GM21786 (cell line): ENCODE results near the gene ADGRF5.

Experiments used
- ATAC-seq: cut with Tn5 transposase; IDR thresholded peaks from one replicate; pipeline ENCODE4 v1.9.1; 2021; ENCODE audit not compliant: unreplicated experiment

The ADGRF5 gene

GRCh38 chr6:46931416-46931815 lies 9.7 kb upstream of the ADGRF5 start:
- no peak for ATAC-seq

DNA sequence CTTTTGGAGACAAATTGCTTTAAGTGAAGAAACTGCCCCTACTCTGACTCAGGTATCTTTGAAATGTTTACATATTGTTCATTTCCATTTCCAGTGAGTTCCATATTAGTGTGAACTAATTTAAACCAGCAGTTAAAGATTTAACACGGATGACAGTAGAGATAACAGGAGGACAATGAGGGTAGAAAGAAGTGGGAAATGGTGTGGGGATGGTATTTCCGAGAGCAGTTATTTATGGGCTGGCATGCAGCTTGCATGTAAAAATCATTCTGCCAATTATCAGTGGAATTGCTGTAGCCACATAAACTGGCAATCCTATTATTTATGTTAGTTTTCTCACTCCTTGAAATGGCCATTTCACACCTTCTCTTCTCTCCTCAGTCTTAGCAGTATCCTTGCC lies 8.6 kb upstream of the ADGRF5 start:
- no peak for ATAC-seq

DNA sequence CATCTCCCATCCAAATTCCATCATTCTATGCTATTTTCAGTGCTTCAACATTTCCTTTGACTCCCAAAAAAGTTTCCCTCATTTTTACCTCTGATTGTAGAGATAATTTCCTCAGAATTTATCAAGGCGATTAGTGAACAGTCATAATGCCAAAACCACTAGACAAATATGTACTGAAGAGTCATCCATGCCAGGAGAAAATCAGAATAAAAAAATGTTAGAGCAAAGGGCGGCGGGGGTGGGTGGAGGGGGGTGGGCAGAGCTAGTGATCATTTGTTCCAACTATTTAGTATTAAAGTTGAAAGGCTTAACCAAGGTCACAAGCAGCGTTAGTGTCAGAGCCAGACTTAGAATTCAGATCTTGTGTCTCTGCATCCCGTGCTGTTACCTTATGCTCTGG lies 5.3 kb upstream of the ADGRF5 start:
- no peak for ATAC-seq

DNA sequence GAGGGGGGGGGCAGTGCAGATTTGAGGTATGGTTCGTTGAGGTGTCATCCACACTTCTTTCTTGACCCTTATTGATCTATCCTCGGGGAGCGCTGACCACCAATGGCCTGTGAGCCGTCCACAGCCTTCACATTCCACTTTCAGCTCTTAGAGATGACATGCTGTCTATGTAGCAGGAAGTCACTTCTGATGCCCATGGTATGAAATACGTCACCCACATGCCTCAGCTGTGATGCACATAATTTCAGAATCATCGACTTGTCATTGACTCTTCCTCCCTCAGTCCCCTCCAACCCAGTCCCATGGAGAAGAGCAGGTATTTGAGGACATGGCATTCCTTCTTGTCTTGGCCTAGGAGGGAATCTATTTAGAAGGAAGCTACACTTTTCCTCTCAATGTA lies 4.7 kb upstream of the ADGRF5 start:
- ATAC-seq: no peak

DNA sequence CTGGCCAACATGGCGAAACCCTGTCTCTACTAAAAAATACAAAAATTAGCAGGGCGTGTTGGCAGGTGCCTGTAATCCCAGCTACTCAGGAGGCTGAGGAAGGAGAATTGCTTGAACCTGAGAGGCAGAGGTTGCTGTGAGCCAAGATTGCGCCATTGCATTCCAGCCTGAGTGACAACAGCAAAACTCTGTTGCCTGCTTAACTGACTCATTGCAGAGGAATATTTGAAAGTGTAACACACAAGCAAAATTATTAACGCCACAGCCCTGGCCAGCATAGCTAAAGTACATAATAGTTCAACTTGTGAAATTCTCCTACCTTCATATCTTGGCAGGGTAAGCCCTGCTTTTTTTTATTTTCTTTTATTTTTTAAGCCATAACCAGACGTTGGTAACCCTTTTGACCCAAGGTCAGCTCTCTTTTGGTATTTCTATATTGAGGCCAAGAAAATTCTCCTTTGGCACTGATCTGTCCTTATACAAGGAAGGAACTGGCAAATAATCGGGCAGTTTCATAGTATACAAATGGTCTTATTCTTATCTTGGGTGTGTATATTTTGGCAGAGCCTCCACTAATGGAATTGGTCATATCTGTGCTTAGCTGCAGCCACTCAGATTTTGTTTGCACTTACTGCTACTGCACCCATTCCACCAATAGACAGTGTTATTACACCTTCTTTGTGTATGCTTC lies 4.0 kb upstream of the ADGRF5 start:
- no peak for ATAC-seq

DNA sequence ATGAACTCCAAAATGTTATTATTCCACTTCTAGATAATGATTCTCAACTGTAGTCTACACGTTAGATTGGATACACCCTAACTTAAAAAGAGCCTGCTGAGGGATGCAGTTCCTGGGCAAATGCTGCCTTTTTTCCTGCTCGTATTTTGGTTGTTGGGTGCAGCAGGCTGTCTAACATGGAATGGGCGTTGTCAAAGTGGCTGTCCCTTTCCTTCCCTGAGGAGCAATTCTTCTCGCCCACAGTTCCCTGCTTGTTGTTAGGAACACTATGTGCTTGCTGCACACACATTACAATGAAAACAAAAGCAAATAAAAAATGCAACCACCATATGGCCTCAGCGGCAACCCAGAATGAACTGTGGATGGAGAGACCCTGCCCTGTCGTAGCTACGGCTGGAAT lies 1.7 kb upstream of the ADGRF5 start:
- no peak for ATAC-seq

GRCh38 chr6:46921059-46921458 lies 679 bp downstream of the ADGRF5 start:
- ATAC-seq: no peak

DNA sequence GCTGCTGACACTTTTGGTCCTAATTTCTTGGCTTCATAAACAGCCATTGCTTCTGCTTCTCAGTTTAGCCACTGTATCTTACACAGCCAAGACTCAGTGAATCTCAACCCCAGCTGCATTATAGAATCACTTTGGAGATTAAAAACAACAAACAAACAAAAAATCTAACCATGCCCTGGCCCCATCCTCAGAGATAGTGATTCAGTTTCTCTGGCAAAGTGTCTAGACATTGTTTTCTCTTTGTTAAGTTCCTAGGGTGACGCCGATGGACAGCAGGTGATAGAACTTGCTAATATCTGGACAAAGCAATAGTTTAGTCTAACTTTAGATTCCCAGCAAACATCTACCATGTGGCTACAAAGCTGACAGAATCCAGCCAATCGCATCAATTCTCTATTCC lies 2.9 kb downstream of the ADGRF5 start:
- no peak for ATAC-seq

GRCh38 chr6:46917002-46917545 lies 4.7 kb downstream of the ADGRF5 start:
- ATAC-seq: no peak

DNA sequence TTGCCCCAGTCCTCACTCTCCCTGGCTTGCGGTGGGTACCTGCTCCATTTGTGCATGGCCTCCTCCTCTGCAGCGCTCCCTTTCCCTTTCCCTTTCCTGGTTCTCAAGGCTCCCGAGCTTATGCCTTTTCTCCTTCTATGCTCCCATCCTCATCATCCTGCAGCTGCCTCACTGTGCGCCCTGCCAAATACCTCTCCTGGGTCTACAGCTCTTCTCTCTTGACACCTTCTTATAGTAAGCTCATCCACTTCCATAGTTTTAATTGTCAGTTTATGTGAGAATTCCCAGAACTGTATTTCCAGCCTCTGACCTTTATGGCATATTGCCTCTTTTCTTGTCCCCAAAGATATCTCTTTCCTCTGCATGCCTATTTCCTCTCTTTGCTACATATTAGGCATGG lies 5.9 kb downstream of the ADGRF5 start:
- no peak for ATAC-seq

GRCh38 chr6:46915380-46915779 lies 6.4 kb downstream of the ADGRF5 start:
- no peak for ATAC-seq

DNA sequence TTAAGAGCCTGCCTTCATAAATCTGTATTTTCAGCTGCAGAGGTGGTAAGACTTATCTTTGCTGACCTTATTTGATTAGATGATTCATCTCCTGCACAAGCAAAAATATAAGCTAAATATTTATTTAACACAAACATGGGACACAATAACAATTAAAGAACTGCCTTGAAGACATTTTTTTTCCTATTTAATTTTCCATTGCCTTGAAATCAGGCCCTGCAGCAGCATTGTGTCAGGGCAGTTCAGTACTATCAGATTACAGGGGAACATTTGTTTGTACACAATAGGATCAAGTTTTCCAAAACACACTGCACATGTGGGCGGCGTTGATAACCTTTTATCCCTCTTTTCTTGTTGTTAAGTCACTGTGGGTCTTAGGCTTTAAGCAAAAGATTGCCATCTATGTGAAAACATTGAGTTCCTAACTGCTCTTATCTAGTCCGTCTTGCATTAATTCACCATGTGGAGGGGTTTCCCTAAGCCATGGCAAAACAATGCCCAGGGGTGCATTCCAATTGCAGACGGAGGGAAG lies 7.4 kb downstream of the ADGRF5 start:
- ATAC-seq: no peak

DNA sequence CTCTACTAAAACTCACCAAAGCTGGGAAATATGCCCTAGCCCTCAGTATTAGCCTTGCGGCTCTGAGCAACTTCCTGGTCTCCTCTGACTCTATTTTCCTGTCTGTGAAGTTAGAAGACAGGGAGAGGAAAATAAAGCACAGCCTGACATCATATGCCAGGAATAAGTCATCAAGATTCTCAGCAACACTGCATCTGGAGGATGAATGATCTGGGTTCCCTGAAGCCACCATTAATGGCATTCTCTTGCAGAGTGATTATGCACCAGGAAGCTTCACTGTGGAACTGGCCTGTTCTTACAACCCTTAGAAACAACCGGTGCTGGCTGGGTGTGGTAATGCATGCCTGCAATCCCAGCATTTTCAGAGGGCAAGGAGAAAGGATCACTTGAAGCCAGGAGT lies 12.4 kb downstream of the ADGRF5 start:
- no peak for ATAC-seq

GRCh38 chr6:46906776-46907175 lies 15.0 kb downstream of the ADGRF5 start:
- ATAC-seq: no peak

GRCh38 chr6:46904117-46904516 lies 17.6 kb downstream of the ADGRF5 start:
- ATAC-seq: no peak

- ATAC-seq: no peak
Measured at GRCh38 chr6:46903175-46903574, 18.6 kb downstream of the ADGRF5 start.

- ATAC-seq: no peak
Measured at GRCh38 chr6:46901882-46902314, 19.8 kb downstream of the ADGRF5 start.

DNA sequence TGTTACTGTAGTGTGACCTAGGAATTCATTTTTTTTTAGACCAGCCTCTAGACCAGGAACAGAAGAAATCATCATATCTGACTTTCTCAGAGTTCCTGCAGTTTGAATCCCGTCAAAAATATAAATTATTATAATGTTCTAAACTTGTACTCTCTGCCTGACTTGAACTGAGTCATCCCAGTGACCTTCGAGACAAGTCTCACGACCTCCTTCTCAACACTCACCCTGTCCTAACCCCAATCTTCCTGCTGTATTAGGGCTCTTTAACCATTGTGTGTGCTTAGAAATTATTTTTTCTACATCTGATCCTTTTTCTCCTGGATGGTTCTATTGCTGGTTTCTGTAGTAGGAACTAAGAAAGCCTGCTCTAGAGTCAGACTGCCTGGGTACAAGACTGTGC lies 21.5 kb downstream of the ADGRF5 start:
- ATAC-seq: no peak

DNA sequence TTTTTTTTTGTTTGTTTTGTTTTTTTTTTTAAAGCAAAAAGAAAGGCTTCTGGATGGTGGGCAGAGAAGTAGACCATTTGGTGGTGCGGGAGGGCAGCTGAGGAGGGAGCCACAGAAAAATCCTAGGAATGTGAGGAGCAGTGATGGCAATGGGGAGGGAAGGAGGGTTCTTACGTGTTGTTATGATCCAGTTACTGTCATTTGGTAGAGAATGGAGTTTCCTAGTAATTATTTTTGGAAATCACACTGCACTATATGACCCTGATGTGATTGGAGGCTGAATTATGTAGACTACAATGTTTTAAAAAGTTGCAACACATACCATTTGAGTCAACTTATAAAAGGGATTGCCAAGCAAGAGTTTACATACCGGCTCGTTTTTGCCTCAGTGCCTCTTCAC lies 22.1 kb downstream of the ADGRF5 start:
- ATAC-seq: no peak

DNA sequence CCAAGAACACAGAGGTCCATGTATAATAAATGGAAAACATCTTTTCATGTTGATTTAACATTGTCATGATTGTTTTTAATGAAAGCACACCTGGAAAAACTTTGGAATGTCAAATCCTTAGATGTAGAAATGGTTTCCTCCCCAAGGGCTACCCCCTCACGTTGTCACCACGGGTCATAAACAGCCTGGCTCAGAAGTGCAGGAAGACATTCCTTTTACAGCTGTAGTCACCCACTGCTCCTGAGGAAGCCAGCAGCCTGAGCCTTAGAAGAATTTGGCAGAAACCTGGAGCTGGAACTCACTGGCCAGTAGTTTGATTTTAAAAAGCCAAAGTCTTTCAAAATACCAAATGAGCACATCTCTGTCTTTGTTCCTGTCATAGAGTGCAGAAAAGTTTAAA lies 23.7 kb downstream of the ADGRF5 start:
- ATAC-seq: no peak

GRCh38 chr6:46896871-46897270 lies 24.9 kb downstream of the ADGRF5 start:
- ATAC-seq: no peak

DNA sequence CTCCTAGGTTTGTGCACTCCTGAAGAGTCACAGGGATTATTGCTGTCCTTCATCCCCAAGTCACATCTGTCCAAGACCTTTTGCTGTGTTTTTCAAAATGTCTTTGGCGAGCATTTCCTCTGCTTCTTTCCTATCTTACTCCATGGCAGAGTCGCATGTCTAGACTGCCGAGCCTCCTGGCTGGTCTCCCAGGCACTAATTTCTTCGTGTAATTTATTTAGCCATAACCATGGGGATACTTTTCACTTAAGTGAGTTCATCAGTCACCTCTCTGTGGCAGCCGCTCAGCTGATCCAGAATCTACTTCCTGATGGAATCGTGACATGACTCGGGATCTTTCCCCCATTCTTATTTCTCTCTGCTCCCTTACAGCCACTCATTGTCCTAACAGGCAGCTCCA lies 25.8 kb downstream of the ADGRF5 start:
- no peak for ATAC-seq

DNA sequence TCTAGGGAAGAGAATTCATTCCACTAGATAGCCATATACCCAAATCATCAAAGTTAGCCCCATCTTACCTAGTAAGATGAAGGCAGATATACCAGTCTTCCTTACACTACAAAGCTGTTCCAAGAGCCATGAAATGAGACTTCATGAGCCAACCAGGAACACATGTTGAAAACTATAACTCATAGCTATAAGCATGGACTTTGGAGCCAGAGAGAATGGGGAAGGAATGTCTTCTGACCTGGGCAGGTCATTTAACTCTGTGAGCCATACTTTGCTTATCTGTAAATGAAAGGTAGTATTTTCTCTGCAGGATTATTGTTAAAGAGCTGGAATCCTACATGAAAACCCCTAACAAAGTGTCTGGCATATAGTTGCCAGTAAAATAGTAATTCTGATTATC lies 27.3 kb downstream of the ADGRF5 start:
- no peak for ATAC-seq
